GM20431 (cell line): ENCODE measurements around the gene CD300H.

Source experiments
- in situ Hi-C: fragments of 300-500 bp; cut with MseI, MboI; formaldehyde crosslinking; loops from one replicate; pipeline ENCODE4 v1.15.0; 2020; ENCODE audit warnings: low sequenced_read_pairs; ENCODE audit not compliant: unreplicated experiment

CD300H gene

DNA sequence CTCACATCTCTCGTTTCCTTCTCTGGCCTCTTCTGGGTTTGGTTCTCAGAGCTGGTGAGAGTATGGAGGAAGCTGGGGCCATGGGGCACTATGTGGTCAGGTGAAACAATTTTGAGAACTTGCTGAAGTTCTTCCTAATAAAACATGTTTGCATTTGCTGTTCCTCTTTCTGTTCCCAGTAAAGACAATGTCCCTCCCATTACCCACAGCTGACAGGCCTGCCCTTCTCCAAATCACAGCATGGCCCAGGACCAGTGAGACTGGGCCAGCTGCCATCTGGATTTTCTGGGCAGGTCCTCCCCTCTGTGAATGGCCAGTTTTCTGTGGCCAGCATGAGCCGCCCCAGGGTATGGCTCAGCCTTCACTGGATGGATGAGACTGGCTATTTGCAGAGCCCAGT lies at the start of gene CD300H:
Gene CD300H (minus strand): TSS at position 113 of the 400 bp plus-strand sequence.
- in situ Hi-C loops: no loop called here

DNA sequence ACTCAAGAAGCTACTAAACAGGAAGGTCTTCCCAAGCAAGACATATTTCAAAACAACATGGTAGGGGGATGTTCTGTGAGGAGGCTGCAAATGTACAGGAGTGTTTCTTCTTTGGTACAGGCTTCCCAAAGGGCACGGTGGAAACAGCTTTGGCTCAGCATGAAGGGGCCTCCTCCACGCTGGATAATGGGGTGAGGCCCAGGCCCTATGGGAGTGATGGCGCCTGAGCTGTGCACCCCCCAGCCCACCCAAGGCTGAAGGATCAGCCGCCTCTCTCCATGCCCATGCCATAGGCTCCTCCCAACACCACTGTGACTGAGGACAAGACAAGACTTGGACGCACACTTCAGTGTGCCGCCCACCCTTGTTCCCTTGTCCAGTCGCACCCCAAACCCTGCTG lies 49.4 kb upstream of the CD300H start:
- in situ Hi-C loops: no loop called here

DNA sequence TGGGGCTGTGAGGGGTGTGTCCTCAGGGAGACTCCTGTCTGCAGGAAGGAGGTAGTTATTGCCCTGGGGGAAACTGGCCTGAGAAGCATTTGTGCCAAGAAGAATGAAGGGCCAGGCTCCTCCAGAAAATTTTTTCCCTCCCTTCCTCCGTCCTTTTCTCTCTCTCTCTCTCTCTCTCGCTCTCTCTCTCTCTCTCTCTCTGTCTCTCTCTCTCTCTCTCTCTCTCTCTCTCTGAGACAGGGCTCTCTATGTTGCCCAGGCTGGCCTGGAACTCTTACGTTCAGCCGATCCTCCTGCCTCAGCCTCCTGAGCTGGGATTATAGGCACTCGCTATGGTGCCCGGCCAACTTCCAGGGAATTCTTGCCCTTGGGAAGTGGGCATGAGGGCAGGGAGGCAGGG lies 44.7 kb upstream of the CD300H start:
- in situ Hi-C loops: no loop called here

DNA sequence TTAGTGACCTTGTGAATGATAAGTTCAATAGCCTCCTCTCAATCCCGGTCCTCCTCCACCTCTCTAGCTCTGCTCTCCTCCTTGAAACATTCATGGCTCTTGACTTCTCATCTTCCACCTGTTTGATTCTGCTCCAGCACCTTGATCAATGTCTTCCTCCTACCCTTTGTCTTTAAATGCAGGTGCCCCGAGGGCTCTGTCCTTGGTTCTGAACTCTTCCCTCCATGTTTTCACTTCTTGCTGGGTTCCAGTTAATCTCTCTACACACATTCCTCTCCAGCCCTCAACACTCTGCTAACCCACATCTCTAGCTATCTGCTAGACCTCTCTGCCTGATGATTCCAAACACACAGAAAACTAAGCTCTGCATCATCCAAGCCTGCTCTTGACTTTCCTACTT lies 42.8 kb upstream of the CD300H start:
- in situ Hi-C loops: no loop called here

DNA sequence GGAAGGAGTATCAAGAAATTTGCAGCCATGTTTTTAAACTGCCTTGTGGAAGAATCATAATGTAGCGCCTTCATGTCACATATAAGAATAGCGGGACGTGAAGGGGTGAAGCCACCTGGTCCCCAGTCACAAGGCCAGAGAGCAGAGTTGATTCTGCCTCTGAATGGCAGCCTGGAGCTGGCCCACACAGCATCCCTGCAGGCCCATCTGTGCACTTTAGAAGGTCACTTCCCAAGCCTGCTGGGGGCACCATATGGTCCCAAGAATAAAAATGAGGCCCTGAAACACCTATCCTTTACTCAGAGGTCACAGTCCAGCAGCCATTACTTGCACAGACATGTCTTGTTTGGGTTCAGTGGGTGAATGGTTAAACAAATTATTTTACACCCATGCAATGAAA lies 41.2 kb upstream of the CD300H start:
- in situ Hi-C loops: no loop called here

DNA sequence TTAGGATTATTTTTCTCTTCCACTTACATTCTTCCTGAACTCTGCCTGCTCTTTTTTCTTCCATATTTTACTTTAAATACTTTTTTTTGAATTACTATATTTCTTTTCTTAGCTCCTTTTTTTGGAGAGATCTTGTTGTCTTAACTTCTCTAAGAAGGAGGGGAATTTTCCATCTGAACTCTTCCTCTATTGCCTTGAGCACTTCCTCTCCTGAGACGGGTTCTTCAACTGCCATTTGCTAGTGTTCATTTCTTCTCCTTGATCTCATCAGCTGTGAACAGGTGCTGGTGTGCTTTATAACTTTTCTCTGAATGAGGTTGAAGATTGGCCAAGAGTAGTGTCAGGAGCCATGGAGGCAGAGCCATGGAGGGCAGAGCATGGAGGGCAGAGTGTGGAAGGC lies 39.9 kb upstream of the CD300H start:
- in situ Hi-C loops: no loop called here

DNA sequence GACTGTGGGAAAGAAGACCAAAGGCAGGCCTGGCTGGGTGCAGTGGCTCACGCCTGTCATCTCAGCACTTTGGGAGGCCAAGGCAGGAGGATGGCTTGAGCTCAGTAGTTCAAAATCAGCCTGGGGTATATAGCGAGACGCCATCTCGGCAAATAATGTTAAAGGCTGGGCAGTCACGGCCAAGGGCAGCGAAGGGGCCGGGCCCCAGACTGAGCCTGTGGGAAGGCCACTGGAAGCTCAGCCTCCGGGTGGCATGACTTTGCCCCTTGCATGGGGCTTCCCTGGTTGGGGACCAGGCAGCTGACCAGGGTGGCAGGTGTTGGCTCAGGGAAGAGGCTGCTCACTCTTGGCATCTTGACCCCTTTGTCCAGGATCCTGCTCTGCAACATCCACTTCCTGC lies 38.7 kb upstream of the CD300H start:
- in situ Hi-C loops: no loop called here

DNA sequence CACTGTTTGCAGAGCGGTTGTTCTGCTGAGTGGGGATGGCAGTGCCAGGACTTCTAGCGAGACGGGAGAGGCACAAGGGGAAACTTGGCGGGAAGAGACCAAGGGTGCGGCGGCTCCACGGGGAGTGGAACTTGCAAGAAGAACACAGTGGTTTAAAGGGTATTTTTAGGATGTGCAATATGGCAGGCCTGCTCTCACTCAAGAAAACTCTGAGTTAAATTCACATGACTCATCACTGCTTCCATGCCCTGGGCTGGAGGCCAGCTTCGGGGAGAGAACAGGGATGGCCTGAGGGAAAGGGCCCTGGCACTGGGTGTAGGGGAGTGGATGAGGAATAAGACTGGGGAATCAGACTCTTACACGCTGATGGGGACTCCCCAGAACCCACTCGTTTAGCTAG lies 38.1 kb upstream of the CD300H start:
- in situ Hi-C loops: no loop called here

DNA sequence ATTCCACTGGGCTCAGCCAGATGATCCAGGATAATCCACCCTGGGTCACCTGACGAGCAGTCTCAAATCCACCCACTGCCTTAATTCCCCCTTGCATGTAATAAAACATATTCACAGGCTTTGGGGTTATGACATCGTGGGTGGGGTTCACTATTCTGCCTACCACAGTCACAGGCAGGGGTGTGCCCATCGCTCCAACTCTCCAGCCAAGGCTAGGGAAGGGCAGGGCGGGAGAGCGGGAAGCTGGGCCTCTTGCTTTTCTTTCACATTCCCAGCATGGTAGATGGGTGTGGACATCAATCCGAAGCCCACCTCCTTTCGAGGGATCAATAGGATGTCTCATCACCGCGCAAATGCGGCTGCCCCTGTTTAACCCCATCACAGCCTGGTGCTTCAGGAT lies 37.5 kb upstream of the CD300H start:
- in situ Hi-C loops: no loop called here

DNA sequence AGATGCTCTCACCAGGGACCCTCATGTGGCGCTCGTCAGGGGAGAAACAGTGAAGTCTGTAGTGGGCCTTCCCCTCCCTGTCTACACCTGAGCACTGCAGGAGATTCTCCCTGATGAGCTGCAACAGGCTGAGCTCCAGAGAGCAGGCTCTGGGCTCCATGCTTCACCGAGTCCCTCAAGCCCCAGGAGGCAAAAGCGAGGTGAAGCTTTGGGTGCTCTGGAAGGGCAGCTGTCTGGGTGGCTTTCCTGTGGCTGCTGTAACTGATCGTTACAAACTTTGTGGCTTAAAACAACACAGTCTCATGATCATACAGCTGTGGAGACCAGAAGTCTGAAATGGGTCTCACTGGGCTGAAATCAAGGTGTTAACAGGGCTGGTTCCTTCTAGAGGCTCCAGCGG lies 36.9 kb upstream of the CD300H start:
- in situ Hi-C loops: no loop called here

DNA sequence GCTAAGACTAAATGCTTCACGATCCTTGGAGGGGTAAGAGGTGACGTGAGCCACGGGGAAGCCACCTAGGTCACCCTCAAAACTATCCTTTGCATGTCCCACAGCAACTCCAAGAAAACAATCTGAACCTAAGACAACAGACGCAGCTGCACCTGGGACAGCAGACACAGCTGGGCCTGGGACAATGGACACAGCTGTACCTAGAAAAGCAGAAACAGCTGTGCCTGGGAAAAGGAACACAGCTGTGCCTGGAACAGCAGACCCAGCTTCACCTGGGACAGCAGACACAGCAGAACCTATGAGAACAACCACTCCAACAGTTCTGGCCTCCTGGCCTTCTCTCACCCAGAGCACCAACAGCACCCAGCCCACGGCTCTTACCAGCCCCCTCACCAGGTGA lies 36.4 kb upstream of the CD300H start:
- in situ Hi-C loops: no loop called here

DNA sequence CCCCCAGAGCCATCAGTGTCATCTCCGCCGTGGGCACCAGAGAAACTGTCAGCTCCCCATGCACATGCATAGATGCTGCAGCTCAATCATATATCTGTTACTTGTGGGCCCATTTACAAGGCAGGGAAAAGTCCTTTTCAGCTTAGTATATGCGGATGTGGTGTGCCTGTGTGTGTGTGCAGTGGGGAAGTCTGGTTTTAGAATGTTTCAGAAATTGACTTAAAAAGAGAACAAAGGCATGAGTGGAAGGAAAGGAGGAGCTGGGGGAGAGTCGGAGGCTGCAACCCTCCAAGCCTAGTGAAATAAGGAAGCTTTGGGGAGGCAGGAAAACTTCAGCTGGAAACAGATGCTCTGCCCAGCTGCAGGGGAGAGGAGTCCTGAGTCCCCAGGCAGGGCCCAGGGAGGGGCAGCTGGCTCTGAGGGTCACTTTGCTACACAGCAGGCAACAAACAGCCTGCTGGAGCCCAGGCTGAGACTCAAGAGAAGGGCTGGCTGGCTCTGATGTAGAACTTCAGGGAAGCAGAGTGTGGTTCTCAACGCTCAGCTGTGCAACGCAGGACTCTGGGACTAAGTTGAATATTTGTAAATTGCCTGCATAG lies 35.8 kb upstream of the CD300H start:
- in situ Hi-C loops: no loop called here

DNA sequence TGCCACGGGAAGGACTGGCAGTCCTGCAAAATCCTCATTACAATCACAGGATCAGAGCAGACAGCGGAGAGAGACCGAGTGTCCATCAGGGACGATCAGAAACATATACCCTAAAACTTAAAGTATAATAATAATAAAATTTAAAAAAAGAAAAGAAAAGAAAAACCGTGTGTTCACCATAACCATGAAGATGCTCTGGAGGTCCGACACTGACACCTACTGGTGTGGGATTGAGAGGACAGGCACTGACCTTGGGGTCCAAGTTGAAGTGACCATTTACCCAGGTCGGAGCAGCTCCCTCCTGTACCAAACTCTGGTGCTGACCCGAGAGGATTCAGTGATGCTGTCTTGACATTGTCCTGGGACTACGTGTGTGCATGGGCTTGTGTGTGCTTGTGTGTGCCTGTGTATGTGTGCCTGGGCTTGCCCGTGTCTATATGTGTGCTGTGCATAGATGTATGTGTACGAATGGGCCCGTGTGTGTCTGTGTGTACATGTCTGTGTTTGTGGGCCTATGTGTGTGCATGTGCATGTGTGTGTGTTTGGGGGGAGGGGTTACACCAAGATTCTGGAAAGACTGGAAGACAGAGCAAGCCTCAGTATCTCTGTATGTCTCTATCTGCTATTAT lies 34.7 kb upstream of the CD300H start:
- in situ Hi-C loops: no loop called here

DNA sequence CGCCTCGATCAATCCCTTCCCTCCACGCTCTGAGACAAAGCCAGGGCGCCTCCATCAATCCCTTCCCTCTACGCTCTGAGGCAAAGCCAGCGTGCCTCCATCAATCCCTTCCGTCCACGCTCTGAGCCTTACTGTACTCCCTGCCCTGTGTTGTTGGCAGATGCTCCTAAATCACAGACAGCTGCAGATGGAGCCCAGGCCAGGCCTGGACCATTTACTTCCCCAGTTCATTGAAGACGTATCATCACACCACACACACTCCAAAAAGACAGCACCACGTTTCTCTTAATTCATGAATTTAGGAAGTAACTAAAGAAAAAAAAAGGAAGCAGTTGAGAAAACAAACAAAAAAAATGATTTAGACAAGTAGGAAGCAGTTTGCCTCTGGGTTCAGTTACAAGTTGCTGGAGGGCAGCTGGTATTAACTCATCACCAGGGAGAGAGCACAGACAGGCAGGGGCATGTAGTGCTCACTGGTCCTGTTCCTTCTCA lies 32.2 kb upstream of the CD300H start:
- in situ Hi-C loops: no loop called here

DNA sequence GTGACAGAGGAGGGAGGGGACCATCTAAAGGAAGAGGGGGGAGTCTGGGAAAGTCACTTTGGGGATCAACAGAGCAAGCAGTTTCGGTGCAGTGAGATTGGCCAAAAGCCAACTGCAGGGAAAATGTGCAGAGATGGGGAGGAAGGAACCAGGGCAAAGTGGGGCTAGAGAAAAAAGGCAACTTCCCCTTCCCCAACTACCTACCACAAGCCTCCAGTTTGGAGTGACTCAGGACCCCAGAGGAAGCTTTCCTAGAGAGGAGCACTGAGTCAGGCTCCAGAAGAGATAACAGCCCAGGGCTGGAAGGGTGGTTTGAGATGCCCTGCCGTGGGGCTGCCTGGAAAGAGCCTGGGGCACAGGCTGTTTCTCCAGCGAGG lies 31.7 kb upstream of the CD300H start:
- in situ Hi-C loops: no loop called here

DNA sequence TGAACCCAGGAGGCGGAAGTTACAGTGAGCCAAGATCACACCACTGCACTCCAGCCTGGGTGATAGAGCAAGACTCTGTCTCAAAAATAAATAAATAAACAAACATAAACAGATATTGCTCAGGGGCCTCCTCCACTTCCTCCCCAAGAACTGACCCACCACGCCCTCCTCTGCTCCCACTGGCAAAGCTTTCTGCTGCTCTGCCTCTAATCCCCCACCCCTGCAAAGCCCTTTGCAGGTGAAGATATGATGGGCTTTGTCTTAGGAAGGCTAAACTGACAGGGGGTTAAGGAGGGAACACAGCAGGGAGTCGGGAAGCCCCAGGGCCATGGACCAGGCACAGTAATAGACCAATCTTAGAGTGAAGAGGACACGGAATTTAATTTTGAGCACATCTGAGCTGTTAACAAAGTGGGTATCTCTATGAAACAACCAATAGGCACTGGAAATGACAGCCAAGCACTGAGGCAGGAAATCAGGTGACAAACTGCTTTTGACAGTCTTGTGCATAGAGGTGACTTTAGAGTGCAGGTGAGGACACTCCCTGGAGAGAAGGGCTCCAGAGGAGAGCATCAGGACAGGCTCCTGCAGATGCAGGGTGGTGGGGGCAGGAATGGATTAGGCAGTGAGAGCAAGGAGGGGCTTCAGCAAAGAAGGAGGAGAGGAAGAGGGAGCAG lies 31.2 kb upstream of the CD300H start:
- in situ Hi-C loops: no loop called here

DNA sequence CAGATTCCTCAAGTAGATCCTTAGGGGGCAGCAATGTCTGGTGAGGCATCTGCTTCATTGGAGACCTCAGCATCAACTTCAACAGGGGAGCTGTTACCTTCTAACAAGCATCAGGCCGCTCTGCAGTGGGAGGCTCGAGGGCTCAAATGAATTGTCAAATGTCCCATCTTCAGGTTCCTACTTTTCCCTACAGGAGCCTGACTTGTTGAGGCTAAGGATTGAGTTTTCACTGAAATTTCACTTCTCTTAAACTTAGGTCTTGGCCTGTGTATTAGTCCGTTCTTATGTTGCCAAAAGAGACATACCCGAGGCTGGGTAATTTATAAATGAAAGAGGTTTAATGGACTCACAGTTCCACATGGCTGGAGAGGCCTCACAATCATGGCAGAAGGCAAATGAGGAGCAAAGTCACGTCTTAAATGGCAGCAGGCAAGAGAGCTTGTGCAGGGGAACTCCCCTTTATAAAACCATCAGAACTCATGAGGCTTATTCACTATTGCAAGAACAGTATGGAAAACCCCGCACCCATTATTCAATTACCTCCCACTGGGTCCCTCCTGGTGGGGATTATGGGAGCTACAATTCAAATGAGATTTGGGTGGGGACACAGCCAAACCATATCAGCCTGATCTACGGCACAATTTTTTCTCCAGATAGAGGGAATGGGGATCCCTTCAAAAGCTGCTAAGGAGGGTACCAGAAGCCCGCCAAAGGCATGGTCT lies 29.9 kb upstream of the CD300H start:
- in situ Hi-C loops: no loop called here

DNA sequence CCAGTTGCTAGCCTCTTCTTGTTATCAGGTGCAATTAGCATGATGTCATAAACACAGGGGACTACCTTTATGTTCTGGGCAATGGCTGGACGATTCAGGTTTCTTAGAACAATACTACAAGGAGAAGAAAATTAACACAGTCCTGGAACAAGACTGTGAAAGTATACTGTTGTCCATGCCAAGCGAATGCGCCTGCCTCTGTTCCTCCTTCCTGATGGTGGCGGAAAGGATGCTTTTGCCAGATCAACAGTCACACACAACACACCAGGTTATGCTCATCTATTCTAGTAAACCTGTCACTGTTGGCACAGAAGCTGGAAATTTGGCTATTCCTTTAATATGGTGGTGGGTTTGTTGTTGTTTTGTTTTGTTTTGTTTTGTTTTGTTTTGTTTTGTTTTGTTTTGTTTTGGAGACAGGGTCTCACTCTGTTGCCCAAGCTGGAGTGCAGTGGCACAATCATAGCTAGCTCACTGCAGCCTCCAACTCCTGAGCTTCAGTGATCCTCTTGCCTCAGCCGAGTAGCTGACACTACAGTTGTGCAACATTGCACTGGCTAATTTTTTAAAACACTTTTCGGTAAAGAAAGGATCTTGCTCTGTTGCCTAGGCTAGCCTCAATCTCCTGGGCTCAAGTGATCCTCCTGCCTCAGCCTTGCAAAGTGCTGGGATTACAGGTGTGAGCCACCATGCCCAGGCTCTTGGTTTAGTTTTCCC lies 27.9 kb upstream of the CD300H start:
- in situ Hi-C loops: no loop called here

DNA sequence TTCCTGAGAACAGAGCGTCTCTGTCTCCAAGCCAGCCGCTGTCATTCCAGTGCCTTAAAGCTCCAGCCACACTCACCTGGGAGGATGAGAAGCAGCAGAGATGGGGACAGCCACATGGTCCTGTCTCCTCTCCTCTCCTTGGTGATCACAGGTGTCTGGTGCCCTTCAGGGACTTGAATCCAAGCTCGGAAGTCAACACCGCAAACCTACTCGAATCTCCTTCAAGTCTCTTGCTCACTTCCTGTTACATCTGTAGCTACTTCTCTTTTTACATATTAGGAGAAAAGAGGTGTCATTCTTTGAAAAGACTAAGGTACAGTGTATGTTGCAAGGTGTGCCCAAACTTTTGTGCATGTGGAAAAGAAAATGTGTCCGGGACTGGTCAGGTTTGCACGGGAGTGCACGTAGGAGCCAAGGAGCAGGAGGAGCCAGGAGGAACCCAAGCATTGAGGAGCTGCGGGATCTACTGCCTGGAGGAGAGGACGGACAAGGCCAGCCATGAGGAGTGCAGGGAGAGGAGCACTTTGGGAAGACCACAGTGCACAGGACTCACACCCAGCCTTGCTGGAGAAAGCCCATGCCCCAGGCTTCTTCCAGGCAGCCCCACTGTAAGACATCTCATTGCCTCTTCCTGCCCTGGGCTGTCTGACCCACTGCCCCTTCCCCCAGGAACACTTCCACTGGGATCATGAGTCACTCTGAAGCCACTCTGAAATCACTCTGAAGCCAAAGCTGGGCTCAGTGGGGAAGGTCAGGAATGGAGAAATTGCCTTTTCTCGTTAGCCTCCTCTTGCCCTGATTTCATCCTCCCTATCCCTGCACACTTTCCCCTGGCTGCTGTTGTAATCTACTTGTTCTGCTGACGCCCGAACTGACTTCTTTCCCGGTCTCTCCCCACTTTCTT lies 25.0 kb upstream of the CD300H start, which contains the start of gene CD300LD:
Gene CD300LD (minus strand): TSS at position 197 of the 904 bp plus-strand sequence. CDS start 81 bp downstream, at position 116.
- in situ Hi-C loops: no loop called here
